ENCODE measurements around the gene SMYD3.

GRCh38 chr1:245809361-245809760 is 697.7 kb downstream of the SMYD3 start:
- TF ChIP-seq CTCF (IDR thresholded peaks at IDR 0.05): no peak
- no peak for TF ChIP-seq POLR2A (IDR thresholded peaks at IDR 0.05)
